Pancreas (tissue), 10 donors: Measurements from ENCODE around the gene OR6S1. TPM values are rescaled to one million over a fixed set of nuclear protein-coding genes. Genes with fewer than 3 reads are reported as not detected.

Source experiments
- ATAC-seq, 4 donors: fragments of 200-7000 bp; cut with Tn5 transposase; one replicate each; pipeline versions ENCODE4 v1.8.0 to v1.9.1; 2020; ENCODE audit warnings: mild to moderate bottlenecking in 4 of 4, moderate library complexity in 4 of 4
- DNase-seq, 6 donors: peaks; one replicate each; pipeline ENCODE4 v3.0.0-alpha.2; 2020
- FAIRE-seq: peaks from 2 replicates; lab custom pipeline; 2012; peaks lifted over from hg19 to GRCh38; lab: Jason Lieb, UNC
- H3K27ac ChIP-seq, 4 donors: fragments of 200-600 bp; sonication (generic); 1 replicate in 3 of 4; 2 replicates in 1 of 4; pipeline versions ENCODE4 v1.5.0 to v1.8.0; 2020
- H3K27me3 ChIP-seq, 4 donors: fragments of 200-600 bp; one replicate each; pipeline ENCODE4 v1.8.0; 2021
- H3K36me3 ChIP-seq, 3 donors: fragments of 200-600 bp; sonication (generic) in 1 of 3; one replicate each; pipeline versions ENCODE4 v1.5.0 to v1.8.0; 2020 to 2021
- H3K4me1 ChIP-seq, 3 donors: fragments of 200-600 bp; one replicate each; pipeline ENCODE4 v1.8.0; 2021
- H3K4me3 ChIP-seq, 4 donors: fragments of 200-600 bp; sonication (generic) in 2 of 4; one replicate each; pipeline versions ENCODE4 v1.5.0 to v1.8.0; 2020 to 2021
- H3K9me3 ChIP-seq, 4 donors: fragments of 200-600 bp; one replicate each; pipeline ENCODE4 v1.8.0; 2021
- WGBS, 2 donors: extraction: QIAGEN DNeasy Blood & Tissue Kit; methylation state at CpG; one replicate each; pipeline ENCODE4 v1.1.7; 2013; 5-methylcytosine and 5-hydroxymethylcytosine counted together
- intact Hi-C, 3 donors: fragments of 100-400 bp; cut with DNase I; formaldehyde crosslinking; loops; one replicate each; pipeline versions ENCODE4 v1.11.1 to v1.14.2; 2022
- polyA plus RNA-seq, 2 donors: library from polyadenylated mRNA; stranded (reverse); fragments of 200-250 nt; gene quantifications; one replicate each; pipeline ENCODE4 v1.2.3, GENCODE V29; 2013
- total RNA-seq, 6 donors: library from RNA; stranded (reverse); fragmentation: NEBNext Ultra II Directional in 4 of 6; extraction: Animal tissue kit (Norgen Biotek cat#: 25700) in 4 of 6; gene quantifications; one replicate each; pipeline versions ENCODE4 v1.2.1 to v1.2.4, GENCODE V29; 2021 to 2023
- TF ChIP-seq, protein P1 (sequence below), 4 donors: fragments of 200-600 bp; sonication (generic) in 3 of 4; IDR thresholded peaks; one replicate each; pipeline versions ENCODE4 v1.5.0 to v1.8.0; 2021; ENCODE audit warnings: antibody characterized with exemption in 4 of 4
- donor health status: healthy with polysubstance abuse.
- donor health status: DM: no; HTN: no; CAD: no; lungs with moderate emphysema.
- donor health status: DM: no; HTN: no; CAD: no.
- donor health status: control.
- donor health status: control.
- donor health status: Bipolar disorder and iron deficiency.
- donor health status: DM: yes; HTN: yes; CAD: no.
- donor health status: DM: no; HTN: no; CAD: no.
- donor health status: DM: no; HTN: no; CAD: no.
- donor health status: DM: yes; HTN: yes; CAD: no.

The OR6S1 gene
- total and polyA plus RNA-seq, 8 donors: not detected

DNA sequence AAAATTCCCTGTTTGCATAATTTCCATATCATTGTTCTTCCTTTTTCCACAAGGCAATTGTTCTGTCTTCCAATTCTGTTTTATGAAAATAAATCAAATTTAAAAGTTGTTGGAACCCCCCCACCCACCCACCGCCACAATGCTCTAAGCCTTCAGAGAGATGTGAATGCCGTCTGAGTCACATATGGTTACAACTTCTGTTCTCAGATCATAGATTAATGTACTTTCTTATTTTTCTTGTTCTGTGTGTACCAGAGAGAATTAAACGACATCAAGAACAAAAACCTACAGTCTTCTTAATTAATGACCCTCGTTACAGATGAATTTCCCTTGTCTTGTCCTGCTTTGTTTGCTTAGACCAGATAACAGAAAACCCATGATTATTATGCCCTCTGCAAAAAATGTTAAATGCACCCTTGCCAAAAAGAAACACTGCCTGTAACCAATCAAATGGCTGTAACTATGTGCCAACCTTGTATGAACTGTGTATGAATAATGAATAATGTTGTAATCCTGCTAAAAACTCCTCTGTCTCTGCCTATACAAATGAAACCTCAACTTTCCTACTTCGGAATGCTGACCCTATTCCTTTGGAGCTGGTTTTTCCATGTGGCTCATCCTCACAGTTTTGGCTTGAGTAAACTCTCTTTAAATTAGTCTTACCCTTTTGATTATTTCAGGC, 14.0 kb downstream of the OR6S1 start:
- no peaks in the 10 kb centered on the region for H3K9me3 ChIP-seq
- 39 to 48% methylated on average over 5 of the region's 5 CpGs for WGBS, 2 donors
- H3K4me3 ChIP-seq: no peak overlapping the region
- peaks cover 5 to 13% (median 7%) of the 10 kb centered on the region in 3 donors for H3K4me1 ChIP-seq
- H3K27ac ChIP-seq: no peak overlapping the region
- DNase-seq: no peak
- TF ChIP-seq, protein P1, sequence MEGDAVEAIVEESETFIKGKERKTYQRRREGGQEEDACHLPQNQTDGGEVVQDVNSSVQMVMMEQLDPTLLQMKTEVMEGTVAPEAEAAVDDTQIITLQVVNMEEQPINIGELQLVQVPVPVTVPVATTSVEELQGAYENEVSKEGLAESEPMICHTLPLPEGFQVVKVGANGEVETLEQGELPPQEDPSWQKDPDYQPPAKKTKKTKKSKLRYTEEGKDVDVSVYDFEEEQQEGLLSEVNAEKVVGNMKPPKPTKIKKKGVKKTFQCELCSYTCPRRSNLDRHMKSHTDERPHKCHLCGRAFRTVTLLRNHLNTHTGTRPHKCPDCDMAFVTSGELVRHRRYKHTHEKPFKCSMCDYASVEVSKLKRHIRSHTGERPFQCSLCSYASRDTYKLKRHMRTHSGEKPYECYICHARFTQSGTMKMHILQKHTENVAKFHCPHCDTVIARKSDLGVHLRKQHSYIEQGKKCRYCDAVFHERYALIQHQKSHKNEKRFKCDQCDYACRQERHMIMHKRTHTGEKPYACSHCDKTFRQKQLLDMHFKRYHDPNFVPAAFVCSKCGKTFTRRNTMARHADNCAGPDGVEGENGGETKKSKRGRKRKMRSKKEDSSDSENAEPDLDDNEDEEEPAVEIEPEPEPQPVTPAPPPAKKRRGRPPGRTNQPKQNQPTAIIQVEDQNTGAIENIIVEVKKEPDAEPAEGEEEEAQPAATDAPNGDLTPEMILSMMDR (IDR thresholded peaks at IDR 0.05): no peak
- no peaks in the 10 kb centered on the region for H3K36me3 ChIP-seq
- no peaks in the 10 kb centered on the region for H3K27me3 ChIP-seq
- intact Hi-C loops: no loop called here
- FAIRE-seq: no peak
- ATAC-seq: no peak

DNA sequence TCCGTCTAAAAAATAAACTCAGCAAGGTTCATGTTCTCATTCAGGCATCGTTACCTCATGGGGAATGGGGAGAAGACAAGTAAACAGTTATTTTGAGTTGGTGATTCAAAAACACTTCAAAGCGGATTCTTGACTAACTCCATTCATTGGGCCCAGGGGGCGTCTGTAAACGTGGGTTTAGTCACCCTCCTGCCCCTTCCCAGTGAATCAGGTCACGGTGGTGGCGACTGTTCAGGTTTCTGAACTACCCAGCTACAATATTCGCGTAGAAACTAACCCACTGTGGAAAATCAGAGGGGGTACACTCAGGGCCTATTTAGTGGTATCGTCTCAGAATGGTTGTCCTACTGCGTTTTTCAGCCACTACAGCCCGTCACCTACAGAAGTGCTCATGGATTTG, 15.2 kb downstream of the OR6S1 start:
- no peak for DNase-seq
- peaks cover 0 to 5% (median 2%) of the 10 kb centered on the region in 3 donors for H3K4me1 ChIP-seq
- H3K9me3 ChIP-seq: no peaks in the 10 kb centered on the region
- 24 to 27% methylated on average over 12 of the region's 12 CpGs for WGBS, 2 donors
- no peaks in the 10 kb centered on the region for H3K27me3 ChIP-seq
- H3K27ac ChIP-seq: no peak overlapping the region
- intact Hi-C loops: no loop called here
- no peak for ATAC-seq
- no peaks in the 10 kb centered on the region for H3K36me3 ChIP-seq
- FAIRE-seq: no peak
- no peak overlapping the region for H3K4me3 ChIP-seq
- TF ChIP-seq, protein P1 (IDR thresholded peaks at IDR 0.05): no peak

DNA sequence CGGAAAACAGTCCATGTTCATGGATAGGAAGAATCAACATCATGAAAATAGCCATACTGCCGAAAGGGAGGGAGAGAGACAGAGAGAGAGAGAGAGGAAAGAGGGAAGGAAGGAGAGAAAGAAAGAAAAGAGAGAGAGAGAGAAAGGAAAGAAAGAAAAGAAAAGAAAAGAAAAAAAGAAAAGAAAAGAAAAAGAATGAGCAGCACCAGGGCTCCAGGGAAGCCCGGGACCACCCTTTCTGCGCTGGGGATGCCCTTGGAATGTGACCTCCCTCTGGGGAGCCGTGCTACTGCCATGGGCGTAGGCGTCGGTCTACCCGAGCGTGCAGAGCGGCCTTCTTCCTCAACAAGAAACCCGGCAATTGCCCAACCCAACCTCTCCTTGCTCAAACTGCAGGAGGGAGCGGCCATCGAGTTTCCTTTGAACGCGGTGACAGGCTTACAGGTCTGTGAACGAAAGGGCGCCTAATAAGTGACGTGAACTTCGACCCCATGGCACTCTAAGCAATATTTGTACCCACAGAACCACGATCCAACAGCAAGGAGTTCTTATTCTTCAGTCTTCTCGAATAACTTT, 16.9 kb downstream of the OR6S1 start:
- Histone ChIP-seq H3K27ac (no peak overlapping the region), H3K36me3 (no peaks in the 10 kb centered on the region), H3K4me1 (peaks cover 0 to 7% (median 0%) of the 10 kb centered on the region in 3 donors), H3K27me3 (no peaks in the 10 kb centered on the region), H3K4me3 (peak overlapping the region in 1 of 4 donors; percentile 30), H3K9me3 (no peaks in the 10 kb centered on the region)
- ATAC-seq: peak; percentile 43 to 75 (median 58)
- DNase-seq: peak in 2 of 6 donors; percentile 35 to 45
- TF ChIP-seq, protein P1 (IDR thresholded peaks at IDR 0.05): no peak
- intact Hi-C loops: no loop called here
- FAIRE-seq: no peak
- 13 to 18% methylated on average over 22 of the region's 22 CpGs for WGBS, 2 donors

DNA sequence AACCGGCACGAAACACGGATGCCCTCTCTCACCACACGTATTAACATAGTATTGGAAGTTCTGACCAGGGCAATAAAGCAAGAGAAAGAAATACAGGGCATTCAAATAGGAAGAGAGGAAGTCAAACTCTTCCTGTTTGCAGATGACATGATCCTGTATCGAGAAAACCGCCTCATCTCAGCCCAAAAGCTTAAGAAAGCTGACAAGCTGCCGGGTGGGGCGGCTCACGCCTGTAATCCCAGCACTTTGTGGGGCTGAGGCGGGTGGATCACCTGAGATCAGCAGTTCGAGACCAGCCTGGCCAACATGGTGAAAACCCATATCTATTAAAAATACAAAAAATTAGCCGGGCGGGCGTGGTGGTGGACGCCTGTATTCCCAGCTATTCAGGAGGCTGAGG, 17.7 kb downstream of the OR6S1 start:
- Histone ChIP-seq H3K4me3 (no peak overlapping the region), H3K9me3 (no peaks in the 10 kb centered on the region), H3K27ac (no peak overlapping the region), H3K27me3 (no peaks in the 10 kb centered on the region), H3K36me3 (no peaks in the 10 kb centered on the region), H3K4me1 (peaks cover 0 to 7% (median 0%) of the 10 kb centered on the region in 3 donors)
- ATAC-seq (no peak), DNase-seq (no peak), FAIRE-seq (no peak)
- 52 to 73% methylated on average over 15 of the region's 15 CpGs for WGBS, 2 donors
- intact Hi-C loops: no loop called here
- TF ChIP-seq, protein P1 (IDR thresholded peaks at IDR 0.05): no peak

DNA sequence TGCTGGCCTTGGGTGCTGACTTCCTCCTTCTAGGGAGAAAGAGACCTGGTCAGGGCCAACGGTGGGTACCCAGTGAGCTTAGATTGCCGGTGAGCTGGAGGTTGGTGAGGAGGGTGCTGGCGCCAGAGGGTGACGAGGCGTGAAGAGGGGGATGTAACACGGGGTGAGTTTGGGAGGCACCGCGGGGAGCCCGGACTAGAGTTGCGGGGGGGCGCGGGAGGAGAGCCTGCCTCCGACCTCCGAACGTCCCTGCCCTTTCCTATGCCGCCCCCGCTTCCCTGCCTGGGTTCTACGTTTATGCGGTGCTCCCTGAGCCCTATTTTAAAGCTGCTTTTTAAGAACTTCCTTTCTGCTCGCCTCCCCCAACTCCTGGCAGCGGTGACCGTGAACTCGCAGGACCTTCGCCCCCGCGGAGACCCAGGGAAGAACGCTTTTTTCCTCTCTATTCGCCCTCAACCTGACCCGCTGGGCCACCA, 18.6 kb downstream of the OR6S1 start:
- no peak for DNase-seq
- H3K4me3 ChIP-seq: no peak overlapping the region
- H3K27me3 ChIP-seq: no peaks in the 10 kb centered on the region
- WGBS, 2 donors: 36 to 37% methylated on average over 29 of the region's 29 CpGs
- no peaks in the 10 kb centered on the region for H3K9me3 ChIP-seq
- FAIRE-seq: no peak
- H3K27ac ChIP-seq: no peak overlapping the region
- peaks cover 0 to 7% (median 0%) of the 10 kb centered on the region in 3 donors for H3K4me1 ChIP-seq
- TF ChIP-seq, protein P1 (IDR thresholded peaks at IDR 0.05): no peak
- intact Hi-C loops: no loop called here
- ATAC-seq: no peak
- H3K36me3 ChIP-seq: no peaks in the 10 kb centered on the region
